Measurements from ENCODE around the gene HEXIM2.

HEXIM2 gene

DNA sequence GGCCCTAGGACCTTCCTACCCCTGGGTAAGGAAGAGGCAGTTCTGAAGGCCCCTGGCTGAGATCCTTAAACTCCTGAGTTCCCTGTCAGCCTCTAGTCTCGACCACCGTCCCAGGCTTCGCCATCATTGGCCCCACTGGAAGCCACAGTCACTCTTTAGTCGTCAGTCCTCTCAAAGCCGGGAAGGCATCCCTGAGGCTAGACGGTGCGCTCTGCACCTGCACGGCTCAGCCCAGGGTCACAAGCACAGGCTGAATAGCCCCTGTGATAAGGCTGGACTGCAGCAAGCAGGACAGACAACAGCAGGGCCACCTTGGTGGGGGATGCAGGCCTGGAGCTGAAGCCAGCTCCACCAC is 16.7 kb upstream of the HEXIM2 start:
- DNase-seq = no peak

DNA sequence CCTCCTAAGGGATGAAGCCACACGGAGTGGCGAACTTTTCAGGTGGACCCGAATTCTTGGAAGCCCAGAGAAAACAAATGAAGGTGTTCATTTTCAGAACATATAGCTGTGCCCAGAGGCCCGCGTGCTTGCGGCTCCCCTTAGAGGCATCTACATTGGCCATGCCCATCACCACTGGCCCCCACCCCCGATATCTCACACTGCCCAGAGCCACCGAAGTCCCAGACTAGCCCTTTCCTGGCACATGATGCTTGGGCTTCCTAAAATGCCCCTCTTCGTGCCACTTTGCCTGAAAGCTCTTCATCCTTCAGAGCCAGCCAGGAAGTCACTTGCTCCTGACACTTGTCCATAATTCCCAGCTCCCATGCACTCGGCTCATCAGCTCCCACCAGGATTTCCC is 15.5 kb upstream of the HEXIM2 start:
- no peak for DNase-seq

DNA sequence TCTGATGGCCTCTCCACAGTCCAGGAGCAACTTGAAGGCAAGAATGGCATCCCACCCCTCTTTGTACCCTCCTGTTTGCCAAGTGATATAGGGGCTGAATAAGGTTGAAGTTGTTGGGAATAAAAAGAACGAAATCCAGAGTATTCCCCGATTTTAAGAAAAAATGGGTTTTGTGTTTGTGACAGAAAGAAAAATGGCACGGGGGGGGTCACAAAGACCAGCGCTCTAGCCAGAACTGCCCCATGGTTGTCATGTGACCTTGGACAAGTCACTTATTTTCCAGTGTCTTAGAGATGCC is 15.1 kb upstream of the HEXIM2 start:
- no peak for DNase-seq

DNA sequence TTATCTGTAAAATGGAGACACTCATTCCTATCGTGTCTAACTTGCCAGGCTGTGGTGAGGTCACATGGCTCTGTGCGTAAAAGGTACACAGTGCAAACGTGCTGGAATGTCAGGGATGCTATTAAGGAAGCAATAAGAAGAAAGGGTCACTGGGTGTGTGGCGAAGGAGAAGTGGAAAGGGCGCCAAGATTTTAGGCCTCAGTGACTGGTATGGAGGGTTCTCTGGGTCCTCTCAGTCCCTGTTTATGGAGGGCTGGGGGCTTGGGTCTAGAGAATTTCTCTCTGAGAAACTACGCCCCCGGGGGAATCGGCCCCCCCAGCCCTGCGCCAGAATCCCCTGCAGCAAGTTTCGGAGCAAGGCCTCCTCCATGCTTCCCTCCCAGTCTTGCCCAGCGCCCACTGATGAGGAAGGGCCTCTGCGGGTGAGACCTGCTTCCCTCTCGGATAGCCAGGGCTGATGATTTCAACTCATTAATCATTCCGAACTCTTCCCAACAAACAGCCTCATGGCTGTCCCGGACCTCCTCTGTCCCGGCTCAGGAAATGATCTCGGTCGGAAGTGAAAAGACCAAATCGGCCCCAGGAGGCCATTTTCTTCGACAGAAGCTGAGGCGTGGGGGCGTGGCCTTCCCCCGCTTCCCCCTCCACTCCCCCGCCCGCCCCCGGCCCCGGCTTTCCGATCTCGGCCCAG is 14.6 kb upstream of the HEXIM2 start:
- peak; percentile 73 to 94 (median 94) for DNase-seq

DNA sequence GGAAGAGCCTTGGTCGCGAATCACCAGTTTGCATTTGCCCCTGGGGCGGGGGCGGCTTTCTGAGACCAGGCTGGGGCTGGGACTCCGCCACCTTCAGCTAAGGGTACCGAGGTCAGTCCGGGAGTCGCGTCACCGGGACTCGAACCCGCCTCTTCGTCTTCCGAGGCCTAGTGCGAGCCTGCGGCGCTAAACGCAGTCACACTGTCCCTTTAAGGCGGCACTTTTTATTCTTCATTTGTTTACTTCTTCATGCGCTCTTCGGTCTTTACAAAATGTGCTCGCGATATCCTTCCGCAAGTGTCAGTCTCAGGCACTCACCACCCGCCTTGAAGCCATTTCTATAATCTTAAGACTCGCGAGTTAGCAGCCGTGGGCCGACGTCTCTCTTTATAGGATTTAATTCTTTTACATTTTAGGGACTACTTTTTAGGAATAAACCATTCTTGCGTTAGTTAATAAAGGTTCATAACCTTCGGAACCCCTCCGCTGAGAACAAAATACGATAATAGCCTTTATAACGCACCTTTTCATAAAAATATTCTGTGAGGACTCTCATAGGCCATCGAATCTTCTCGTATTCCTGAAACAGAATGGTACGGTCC is 14.0 kb upstream of the HEXIM2 start:
- peak; percentile 90 to 98 (median 94) for DNase-seq

DNA sequence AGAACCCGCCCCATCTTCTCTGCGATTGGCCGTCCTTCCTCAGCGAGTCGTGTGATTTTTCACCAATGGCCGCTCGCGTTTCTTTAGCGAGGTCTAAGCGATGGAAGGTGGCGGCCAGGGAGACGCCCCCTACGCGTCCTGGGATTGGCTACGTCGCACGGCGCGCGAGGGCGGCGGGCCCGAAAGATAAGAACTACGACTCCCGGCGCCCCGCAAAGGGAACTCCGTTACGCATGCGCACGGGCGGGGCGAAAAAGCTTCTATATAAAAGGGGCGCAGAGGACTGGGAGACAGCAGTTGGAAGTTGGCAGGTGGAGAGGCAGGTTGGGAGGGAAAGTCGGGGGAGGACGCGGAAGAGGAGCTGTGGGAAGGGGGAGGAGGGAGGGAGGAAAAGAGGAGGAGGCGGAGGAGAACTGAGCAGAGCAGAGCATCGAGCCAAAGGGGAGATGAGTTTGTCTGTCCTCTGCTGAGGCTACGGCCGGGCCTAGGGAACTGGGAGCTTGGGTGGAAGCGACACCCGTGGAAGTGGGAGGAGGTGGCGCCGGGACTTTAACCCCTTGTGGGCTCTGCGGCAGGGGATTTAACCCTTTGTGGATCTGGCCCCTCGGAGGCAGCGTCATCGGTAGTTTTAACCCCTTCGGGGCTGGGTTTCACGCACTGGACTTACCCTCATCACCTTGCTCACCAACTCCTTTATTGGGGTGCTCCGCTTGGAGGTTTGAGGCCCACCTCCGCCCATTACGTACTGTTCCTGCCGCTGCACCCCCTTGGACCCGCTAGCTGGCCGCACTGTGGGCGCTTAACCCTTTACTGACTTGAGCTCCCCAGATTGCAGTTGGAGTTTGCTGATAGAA is 13.3 kb upstream of the HEXIM2 start, which contains the start of gene HEXIM1:
Gene HEXIM1, plus strand, starts transcription at position 293 of the 854 bp plus-strand sequence. CDS start 716 bp downstream, outside the sequence.
- peak; percentile 99 to 100 (median 100) for DNase-seq

DNA sequence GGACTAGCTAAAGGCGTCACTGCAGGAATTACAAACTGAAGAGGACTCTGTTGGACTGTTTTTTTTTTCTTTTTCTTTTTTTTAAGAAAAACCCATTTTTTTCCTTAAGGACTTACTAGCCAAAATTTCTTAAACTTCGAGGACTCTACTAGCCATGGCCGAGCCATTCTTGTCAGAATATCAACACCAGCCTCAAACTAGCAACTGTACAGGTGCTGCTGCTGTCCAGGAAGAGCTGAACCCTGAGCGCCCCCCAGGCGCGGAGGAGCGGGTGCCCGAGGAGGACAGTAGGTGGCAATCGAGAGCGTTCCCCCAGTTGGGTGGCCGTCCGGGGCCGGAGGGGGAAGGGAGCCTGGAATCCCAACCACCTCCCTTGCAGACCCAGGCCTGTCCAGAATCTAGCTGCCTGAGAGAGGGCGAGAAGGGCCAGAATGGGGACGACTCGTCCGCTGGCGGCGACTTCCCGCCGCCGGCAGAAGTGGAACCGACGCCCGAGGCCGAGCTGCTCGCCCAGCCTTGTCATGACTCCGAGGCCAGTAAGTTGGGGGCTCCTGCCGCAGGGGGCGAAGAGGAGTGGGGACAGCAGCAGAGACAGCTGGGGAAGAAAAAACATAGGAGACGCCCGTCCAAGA is 12.5 kb upstream of the HEXIM2 start:
- peak; percentile 50 to 83 (median 74) for DNase-seq

DNA sequence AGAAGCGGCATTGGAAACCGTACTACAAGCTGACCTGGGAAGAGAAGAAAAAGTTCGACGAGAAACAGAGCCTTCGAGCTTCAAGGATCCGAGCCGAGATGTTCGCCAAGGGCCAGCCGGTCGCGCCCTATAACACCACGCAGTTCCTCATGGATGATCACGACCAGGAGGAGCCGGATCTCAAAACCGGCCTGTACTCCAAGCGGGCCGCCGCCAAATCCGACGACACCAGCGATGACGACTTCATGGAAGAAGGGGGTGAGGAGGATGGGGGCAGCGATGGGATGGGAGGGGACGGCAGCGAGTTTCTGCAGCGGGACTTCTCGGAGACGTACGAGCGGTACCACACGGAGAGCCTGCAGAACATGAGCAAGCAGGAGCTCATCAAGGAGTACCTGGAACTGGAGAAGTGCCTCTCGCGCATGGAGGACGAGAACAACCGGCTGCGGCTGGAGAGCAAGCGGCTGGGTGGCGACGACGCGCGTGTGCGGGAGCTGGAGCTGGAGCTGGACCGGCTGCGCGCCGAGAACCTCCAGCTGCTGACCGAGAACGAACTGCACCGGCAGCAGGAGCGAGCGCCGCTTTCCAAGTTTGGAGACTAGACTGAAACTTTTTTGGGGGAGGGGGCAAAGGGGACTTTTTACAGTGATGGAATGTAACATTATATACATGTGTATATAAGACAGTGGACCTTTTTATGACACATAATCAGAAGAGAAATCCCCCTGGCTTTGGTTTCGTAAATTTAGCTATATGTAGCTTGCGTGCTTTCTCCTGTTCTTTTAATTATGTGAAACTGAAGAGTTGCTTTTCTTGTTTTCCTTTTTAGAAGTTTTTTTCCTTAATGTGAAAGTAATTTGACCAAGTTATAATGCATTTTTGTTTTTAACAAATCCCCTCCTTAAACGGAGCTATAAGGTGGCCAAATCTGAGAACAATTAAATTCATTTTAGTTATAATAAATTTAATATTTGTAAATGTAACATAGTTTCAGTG is 11.7 kb upstream of the HEXIM2 start:
- peak; percentile 30 to 76 (median 62) for DNase-seq

DNA sequence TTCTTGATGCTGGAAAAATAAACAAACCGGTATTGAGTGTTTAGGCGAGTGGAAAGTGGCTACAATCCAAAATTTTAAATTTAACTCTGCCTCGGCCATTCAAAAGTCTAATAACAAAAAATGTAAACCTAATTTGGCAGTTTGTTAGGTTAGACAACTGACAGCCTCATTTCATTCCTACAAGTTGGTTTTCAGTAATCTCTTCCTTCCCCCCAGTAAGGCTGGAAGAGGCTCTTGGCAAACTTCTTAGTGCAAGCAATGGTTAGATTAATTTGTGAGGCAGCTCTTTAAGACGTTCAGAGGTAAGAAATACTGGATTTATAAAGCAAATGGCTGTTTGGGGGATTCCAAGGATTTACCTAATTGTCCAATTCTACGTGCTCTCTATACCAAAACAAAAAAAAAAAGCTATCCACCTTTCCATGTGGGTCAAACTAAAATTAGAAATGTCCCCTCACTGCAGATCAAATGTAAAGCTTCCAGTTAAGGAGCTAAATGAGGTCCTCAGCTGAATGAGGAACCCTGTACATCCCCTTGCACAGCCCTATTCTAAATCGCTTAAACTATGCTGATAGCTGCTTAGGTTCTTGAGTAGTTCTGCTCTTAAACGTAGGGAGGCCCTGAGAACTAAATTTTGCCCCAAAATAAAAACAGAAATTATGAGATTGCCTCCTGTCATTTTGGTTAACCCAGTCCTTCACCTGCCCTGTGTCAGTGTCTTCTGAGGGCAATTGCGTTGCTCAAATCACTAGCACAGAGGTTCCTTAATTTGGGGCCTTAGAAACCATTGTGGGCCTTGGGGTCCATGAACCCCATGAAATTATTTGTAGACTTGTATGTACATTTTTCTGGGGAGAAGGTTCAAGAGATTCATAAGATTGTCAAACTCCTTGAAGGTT is 10.5 kb upstream of the HEXIM2 start:
- DNase-seq = no peak

DNA sequence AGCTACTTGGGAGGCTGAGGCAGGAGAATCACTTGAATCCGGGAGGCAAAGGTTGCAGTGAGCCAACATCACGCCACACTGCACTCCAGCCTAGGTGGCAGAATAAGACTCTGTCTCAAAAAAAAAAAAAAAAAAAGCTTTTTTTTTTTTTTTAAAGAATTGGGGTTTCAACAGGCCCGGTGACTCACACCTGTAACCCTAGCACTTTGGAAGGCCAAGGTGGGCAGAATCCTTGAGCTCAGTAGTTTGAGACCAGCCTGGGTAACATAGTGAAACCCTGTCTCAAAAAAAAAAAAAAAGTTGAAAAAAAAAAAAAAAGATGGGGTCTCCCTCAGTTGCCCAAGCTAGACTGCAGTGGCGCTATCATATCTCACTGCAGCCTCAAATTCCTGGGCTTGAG is 6.6 kb upstream of the HEXIM2 start:
- DNase-seq = no peak

DNA sequence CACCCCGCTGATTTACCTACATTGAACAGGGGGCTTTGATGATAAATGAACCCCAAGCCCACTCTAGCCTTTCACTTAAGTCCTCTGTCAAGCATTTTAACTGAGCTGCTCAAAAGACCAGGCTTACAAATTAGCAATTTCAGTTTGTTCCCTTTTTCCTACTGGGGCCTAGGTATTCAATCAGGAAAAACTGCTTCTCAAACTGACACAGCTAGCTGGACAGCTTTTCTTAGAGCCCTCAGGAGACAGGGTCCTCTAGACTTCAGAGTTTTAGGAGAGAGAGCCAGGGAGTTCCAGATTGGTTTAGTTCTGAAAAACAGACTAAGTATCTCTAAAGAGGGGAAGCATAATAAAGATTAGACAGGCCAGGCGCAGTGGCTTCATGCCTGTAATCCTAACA is 6.2 kb upstream of the HEXIM2 start:
- DNase-seq = no peak

DNA sequence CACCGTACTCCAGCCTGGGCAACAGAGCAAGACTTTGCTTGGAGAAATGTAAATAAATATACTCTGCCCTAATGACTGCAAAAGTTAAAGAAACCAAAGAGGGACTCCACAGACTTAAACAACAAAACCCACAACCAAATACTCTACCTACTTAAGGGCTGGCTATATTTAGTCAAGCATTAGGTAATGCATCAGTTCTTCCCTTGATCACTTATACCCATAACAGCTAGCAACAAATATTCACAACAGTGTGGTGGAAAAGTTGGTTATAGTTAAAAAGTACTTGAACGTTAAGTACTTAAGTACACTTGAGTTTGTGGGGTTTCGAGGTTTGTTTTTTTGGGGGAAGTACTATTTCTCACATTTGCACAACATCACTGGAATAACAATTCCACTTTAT is 5.4 kb upstream of the HEXIM2 start:
- DNase-seq = no peak

DNA sequence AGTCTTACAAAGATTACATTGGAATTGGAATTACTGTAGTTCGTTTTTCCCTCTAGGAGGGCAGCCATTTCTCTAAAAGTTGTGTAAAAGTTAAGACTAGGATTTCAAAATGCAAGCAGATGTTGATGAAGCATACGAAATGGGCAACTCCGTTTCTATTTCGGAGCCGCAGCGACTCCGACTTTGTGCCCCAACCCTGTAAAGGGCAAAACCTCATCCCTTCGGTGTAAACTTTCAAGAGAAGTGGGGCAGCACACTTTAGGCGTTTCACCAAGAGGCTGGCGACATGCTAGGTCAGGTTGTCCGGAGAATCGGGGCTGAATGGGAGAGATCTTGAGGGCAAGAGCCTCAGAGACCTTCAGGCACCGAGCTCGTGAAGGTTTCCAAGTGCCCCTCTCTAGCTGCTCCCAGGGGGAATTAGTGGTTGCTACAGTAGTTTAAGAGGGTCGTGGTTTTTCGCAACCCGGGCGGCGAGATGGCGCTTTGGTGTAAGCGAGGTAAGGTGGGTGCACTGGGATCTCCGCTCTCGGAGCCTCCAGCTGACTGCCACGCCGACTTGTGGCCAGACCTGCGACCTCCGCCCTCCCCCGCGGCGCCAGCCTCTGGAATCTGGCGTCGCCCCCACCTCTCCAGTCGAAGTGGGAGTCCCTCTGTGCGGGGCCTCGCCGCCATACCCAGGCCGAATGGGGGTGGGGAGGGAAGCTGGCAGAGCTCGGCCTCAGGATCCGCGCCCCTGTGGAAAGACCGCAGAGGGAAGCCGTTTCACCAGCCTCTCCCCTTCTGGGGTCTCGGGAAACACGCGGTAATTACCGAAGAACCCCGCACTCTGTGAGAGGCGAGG is 1.0 kb upstream of the HEXIM2 start:
- peak; percentile 33 to 90 (median 86) for DNase-seq

DNA sequence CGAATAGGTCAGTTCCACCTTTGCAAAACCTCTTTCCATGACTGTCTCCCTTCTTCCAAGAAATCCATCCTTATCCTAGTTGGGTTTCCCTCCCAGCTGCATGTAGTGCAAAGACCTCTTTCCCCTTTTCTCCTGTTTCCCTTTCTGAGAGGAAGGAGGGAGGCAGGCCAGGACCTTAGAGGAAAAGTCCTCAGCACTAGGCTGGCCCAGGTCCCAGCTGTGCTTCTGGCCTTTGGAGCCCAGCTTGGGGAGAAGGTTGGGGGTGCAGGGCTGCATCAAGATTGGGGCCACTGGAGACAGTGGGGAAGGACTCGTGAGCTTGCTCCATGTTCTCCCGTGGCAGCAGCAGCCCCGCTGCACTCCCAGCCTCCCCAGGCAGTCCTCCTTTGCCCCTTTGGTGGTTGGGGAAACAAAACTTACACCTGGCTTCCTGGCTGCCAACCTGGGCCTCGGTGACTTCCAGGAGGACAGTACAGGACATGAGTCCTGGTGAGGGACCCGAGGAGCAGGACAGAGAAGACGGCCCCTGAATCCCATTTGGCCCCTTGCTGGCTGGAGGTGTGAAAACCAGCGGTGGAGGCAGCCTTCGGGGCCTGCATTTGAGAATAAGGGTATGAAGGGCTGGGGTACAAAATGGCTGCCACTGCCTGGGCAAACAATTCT is 481 bp downstream of the HEXIM2 start:
- no peak for DNase-seq

DNA sequence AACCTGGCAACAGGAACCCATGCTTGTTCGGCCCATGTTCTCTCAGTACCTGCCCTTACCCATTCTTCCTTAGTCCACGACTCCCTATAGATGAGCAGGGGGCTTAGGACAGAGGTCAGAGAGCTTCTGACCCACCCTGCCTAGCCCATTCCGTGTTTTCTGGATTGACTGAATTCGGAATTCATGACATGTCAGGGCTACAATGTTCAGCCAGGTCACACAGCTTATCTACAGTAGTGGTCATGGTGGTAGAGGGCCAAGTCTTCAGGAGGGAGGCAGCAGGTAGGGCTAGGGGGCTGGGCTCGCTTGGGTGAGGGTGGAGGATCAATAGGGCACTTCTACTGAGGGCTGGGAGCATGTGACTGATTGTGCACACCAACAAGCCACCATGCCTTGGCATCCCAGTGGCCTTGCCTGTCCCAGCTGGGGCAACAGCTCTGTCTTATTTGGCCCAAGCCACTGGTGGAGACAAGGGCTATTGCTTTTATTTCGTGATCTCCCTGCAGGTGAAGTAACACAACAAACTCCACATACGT is 3.1 kb downstream of the HEXIM2 start:
- DNase-seq = no peak

DNA sequence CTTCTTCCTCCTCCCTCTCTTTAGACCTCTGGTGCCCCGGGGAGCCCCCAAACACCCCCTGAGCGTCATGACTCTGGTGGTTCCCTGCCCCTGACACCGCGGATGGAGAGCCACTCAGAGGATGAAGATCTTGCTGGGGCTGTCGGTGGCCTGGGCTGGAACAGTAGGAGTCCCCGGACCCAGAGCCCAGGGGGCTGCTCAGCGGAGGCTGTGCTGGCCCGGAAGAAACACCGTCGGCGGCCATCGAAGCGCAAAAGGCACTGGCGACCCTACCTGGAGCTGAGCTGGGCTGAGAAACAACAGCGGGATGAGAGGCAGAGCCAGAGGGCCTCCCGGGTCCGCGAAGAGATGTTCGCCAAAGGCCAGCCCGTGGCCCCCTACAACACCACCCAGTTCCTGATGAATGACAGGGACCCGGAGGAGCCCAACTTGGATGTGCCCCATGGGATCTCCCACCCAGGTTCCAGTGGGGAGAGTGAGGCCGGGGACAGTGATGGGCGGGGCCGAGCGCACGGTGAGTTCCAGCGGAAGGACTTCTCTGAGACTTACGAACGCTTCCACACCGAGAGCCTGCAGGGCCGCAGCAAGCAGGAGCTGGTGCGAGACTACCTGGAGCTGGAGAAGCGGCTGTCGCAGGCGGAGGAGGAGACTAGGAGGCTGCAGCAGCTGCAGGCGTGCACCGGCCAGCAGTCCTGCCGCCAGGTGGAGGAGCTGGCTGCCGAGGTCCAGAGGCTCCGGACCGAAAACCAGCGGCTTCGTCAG is 7.5 kb downstream of the HEXIM2 start:
- no peak for DNase-seq

DNA sequence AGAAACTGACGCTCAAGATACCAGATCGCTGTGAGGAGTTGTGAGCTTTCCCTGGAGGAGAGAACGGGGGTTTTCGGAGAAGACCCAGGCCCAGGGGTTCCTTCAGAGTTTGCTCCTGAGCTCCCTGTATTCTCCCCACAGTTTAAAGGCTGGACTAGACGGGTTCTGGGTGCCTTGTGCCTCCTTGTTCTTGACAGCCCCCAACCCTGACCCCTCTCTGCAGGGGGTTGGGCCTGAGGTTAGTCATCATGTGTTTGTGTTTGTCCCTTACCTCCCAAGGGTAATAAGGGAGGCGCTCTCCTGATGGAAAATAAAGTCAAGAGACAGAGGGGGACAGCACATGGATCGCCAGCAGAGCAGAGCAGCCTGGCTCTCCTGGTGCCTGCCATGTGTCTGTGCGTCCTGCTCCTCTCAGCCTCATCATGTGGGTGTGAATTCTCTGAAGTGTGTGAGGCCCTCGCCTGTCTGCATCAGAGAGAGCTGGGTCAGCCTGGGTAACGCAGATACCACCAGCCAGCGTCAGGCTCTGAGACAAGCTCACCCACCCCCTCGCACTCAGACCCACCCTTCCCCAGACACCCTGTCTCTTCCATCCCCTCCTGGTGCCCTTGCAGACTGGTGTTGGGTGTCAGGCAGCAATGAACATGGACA is 8.7 kb downstream of the HEXIM2 start:
- no peak for DNase-seq

DNA sequence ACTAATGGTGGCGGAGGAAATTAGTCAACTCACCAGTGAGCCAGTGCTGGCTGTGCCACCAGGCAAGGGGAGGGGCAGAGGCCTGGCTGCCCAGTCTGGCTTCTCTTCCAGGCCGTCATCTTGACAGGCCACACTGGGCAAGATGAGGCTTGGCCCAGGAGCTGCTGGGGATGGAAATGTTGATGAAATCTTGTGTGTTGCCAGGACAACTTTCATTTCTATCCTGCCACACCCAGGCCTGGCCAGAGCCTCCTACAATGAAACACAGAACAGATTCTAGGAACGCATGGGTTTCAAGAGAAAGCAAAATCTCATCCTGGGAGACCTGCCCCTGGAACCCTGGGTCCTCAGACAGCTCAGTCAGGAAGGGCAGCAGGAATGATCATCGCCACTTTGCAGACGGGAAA is 9.3 kb downstream of the HEXIM2 start:
- DNase-seq = no peak

Data from NCI-H1417 (cell line).